HK-2 (cell line): Measurements from ENCODE around the gene OPRPN.

Experiments used
- DNase-seq: peaks from one replicate; pipeline ENCODE4 v3.0.0-alpha.2; 2018; ENCODE audit not compliant: unreplicated experiment

The OPRPN gene, protein sequence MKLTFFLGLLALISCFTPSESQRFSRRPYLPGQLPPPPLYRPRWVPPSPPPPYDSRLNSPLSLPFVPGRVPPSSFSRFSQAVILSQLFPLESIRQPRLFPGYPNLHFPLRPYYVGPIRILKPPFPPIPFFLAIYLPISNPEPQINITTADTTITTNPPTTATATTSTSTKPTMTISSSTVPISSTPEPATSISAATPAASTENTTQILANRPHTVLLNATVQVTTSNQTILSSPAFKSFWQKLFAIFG

DNA sequence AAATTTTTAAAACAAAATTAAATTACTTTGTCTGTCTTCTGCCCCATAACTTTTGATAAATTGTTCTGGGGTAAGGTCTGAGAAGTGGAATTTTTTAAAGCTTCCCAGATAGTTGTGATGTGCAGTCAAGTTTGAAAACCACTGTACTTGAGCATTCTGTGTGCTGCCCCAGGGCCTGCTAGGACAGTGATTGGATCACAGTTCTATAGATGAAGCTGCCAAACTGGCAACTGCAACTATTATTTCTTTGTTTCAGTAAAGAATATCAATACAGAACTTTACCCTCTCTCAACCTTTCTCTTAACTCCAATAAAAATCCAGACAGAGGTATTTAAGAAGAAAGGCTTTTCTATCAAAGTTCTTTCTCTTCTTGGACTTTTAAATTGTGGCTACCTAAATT, at the start of gene OPRPN:
TSS of gene OPRPN (plus strand) at position 361 of the 400 bp plus-strand sequence. CDS start 1,346 bp downstream, outside the sequence.
- DNase-seq: no peak

DNA sequence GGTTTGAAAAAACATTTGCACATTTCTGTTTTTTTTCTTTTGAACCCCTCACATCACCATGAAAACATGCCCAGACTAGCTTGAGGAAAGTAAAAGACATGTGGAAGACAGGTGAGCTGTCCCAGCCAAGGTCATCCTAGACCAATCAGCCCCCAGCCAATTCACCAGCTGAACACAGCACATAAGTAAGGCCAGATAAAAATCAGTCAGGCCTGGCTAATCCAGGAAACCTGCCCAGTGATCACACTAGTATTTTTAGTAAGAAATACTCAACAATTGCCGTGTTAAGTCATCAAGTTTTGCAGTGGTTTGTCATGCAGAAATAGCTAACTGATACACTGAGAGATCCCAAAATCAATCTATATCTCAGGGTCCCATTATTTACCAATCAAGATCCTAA, 41.6 kb upstream of the OPRPN start:
- no peak for DNase-seq

DNA sequence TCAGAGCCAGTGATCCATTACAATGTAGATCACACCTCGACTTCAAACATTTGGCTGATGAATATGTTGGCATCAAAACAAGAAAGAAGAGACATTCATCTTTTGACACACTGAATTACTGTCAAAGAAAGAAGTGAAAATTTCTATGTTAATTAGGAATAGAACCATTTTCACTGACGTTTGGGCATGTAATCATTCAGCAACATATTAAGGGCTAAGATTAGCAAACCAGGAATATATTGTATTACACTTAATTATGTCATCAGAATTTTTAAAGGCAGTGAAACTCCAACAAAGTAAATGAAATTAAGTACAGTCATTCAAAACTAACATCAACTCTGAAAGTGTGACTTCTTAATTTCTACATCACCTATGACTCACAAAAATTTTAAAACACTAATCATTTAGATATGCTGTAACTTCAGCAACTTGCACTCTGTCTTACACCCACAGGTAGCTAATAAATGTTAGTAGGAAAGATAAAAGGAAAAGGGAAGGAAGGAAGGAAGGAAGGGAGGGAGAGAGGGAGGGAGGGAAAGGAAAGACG, 38.6 kb upstream of the OPRPN start:
- no peak for DNase-seq

DNA sequence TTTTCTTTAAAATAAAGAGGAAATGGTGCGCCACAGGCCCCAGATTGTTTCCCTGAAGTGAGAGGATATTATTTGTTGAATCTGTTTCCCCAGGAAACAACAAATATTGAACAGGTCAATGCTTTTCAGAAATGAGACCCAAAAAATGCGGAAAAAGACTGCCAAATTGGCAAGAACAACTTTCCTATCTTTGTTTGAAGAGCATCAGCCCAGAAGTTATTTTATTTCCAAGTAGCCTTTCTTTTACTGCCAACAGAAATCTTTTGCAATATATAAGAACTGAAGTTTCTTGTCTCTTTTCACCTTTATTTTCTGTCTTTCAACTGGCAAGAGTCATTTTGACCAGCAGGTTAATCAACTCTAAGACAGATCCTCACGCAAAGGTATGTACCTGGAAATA, 37.3 kb upstream of the OPRPN start, which contains the start of gene SMR3A:
TSS of gene SMR3A (plus strand) at position 301 of the 400 bp plus-strand sequence. CDS start 1,356 bp downstream, outside the sequence.
- no peak for DNase-seq

DNA sequence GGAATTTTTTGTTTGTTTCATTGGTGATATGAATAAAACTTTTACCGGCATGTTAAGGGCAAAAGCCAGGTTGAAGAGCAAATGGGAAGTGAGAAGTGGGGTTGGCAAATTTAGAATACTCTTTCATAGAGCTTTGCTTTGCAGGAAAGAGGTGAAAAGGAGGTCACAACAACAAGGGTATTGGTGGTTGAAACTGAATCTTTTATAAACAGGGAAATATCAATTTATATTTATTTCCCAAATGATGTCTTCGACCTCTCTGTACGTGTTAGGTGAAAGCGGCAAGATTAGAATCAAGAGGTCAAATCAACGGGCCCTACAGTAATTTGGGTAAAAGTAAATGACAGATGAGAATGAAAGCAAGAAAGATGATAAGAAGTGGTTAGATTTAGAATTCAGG, 33.7 kb upstream of the OPRPN start:
- DNase-seq: no peak

DNA sequence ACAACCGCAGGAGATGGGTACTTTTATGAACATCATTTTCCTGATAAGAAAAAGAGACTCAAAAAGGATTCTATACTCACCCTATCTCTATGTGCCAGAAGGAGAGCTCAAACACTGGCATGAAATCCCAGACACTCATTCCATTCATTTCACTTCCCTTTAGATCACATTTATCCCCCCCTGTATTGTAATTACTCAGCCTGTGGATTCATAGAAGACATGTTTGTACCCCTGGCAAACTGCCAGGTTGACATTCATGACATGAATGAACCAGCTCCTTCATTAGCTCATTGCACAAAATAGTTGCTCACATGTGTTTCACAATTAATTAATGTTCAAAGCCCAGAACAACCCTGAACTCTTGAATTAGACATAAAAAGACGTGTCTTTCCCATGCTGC, 32.3 kb upstream of the OPRPN start:
- no peak for DNase-seq

DNA sequence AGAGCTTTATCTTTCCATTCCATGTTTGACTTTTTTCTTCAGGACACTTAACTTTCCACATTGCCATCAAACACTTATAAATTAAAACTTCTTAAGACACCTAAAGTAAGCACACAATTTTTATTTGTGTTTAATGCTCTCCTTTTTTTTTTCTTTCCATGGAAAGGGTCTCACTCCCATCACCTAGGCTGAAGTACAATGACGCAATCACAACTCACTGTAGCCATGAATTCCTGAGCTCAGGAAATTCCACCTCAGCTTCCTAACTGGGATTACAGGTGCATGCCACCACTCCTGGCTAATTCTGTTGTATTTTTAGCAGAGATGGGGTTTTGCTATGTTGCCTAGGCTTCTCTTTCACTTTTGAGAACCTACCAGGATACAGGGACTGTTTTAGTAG, 29.9 kb upstream of the OPRPN start:
- DNase-seq: no peak

DNA sequence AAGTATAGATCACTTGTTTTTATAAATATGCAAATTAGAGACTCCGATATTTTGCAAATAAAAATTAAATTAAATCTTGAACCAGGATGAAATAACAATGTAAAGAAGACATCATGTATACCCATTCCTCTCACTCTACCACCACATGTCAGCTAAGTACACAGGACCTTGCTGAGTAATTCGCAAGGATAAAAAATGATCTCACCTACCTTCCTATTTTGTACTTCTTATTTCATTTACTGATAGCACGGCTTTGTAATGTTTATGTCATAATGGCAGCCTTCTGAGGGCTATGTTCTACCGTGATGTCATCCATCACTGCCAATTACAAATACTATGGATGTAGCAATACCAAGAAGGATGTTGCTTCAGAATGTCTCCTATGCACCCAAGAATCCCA, 25.8 kb upstream of the OPRPN start:
- no peak for DNase-seq

DNA sequence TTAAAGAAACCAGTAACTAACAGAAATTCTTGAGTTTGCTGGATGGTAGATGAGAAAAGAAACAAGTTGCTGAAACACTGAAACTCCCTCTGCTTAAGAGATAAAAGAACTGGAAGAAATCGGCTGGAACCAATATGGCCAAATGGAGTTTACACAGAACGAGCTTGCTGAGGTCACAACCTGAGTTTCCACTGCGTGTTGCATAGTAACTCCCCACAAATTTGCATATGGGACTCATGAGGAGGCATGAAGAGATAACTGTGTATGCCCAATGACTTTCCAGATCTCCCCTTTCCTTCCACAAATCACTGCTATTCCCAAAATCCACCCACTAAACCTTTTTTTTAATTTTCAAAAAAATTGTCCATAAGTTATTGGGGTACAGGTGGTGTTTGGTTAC, 25.0 kb upstream of the OPRPN start:
- DNase-seq: no peak

DNA sequence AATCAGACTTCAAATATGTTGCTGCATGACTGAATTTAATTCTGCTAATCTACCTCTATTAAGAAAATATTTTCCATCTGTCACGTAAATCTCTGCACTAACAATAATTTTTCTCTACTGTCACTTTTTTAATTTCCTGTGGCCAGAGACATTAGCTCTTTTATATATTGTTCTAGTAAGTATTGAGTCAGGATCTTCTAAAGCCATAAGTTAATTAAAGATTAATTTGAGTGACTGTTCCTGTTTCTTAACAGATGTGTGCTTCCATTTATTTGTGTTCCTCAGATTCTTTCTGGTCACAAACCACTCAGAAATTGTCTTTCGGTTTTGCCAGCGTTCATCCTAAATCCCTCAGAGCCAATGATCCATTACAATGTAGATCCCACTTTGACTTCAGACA, 17.2 kb upstream of the OPRPN start:
- DNase-seq: no peak

DNA sequence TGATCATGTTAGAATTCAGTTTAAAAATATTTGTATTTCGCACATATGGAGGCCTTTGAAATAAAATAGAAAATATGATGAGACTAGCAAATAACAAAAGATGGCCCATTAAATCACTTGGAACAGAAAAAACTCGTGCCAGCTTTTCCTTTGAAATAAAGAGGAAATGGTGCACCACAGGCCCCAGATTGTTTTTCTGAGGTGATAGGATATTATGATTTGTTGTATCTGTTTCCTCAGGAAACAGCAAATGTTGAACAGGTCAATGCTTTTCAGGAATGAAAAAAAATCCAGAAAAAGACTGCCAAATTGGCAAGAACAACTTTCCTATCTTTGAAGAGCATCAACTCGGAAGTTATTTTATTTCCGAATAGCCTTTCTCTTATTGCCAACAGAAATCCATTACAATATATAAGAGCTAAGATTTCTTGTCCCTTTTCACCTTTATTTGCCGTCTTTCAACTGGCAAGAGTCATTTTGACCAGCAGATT, 15.0 kb upstream of the OPRPN start, which contains the start of gene SMR3B:
TSS of gene SMR3B (plus strand) at position 441 of the 491 bp plus-strand sequence. CDS start 1,380 bp downstream, outside the sequence.
- DNase-seq: no peak

DNA sequence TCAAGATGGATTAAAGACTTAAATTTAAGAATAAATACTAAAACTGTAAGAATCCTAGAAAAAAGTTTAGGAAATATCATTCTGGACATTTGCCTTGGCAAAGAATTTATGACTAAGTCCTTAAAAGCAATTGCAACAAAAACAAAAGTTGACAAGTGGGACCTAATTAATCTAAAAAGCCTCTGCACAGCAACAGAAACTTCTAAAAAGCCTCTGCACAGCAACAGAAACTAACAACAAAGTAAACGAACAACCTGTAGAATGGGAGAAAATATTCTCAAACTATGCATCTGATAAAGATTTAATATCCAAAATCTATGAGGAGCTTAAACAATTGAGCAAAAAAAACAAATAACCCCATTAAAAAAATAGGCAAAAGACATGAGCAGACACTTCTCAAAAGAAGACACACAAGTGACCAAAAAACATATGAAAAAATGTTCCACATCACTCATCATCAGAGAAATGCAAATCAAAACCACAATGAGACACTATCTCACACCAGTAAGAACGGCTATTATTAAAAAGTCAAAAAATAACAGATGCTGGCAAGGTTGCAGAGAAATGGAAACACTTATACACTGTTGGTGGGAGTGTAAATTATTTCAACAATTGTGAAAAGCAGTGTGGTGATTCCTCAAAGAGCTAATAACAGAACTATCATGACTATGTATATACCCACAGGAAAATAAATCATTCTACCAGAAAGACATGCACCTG, 5.5 kb upstream of the OPRPN start:
- no peak for DNase-seq

DNA sequence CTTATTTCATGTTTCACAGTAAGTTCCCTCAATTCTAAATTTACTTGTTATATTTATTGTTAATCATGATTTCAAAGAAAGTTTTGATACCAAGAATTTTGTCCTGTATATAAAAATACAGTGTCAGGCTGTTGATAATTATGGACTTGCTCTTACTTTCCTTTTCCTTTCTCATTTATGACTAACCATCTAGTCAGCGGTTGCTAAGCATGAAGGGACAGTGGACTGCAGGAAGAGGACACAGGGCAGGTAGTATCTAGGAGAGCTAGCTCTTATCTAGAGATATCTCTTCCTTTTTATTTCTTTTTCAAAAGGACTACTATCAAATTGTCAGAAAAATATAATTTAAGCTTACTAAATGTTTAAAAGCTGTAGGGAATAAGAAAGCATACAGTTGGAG, 1.6 kb downstream of the OPRPN start:
- no peak for DNase-seq

DNA sequence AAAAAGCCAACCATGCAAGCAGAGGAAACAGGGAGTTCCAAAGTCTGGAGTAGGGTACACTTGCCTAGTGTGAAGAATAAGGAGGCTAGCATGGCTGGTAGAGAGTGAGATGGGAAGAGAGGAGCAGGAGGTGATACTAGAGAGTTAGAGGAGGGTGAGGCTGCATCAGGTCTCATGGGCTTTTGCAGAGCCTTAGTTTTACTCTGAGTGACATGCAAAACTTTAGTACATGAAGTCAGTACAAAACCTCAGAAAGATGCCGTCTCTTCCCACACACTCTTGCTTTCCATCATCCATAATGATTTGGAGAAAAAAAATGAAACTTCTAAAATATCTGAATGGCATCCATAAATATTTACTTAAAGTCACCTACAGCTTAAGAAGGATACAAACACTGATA, 5.0 kb downstream of the OPRPN start:
- DNase-seq: no peak

DNA sequence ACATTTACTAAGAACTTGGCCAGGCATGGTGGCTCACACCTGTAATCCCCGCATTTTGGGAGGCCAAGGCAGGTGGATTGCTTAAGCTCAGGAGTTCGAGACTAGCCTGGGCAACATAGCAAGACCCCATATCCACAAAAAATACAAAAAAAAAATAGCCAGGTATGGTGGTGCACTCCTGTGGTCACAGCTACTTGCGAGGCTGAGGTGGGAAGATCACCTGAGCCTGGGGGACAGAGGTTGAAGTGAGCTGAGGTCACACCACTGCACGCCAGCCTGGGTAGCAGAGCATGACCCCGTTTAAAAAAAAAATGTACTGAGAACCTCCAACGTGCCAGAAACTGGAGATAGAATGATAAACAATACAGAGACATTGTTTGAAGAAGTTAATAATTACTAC, 8.0 kb downstream of the OPRPN start:
- DNase-seq: no peak

DNA sequence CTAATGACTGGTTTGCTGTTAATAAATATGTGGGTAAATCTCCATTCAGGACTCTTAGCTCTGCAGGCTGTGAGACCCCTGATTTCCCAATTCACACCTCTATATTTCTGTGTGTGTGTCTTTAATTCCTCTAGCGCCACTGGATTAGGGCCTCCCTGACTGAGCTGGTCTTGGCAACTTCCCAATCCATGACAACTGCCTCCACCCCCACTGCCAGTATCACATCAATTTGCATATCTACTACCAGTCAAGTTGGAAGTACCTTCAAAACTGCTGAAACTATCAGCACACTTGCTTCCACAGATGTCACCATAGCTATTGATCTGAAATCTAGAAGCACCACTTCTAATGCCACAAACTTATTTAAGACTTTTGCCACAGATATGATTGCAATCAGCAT, 27.6 kb downstream of the OPRPN start:
- DNase-seq: no peak

DNA sequence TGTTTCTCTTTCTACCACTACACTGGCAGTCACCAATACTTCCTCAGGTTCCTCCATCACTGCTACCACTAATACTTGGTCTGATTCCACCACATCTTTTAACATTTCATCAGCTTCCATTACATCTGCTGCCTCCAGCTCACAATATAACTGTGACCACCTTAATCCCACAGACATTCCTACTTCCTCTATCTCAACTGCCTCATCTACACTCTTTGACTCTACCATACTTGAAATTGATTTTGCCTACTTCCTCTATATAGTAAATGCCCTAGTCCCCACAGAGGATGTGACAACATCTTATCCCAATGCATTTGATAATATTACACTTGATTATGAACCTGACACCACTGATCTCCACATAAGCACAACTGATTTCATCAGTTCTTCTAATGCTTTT, 29.0 kb downstream of the OPRPN start:
- no peak for DNase-seq

DNA sequence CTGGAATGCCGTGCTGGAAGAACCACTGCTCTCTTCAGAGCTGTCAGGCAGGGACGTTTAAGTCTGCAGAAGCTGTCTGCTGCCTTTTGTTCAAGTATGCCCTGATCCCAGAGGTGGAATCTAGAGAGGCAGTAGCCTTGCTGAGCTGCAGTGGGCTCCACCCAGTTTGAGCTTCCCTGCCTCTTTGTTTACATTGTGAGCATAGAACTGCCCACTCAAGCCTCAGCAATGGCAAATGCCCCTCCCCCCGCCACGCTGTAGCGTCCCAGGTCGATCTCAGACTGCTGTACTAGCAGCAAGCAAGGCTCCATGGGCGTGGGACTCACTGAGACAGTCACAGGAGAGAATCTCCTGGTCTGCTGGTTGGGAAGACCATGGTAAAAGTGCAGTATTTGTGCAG, 39.5 kb downstream of the OPRPN start:
- DNase-seq: no peak

DNA sequence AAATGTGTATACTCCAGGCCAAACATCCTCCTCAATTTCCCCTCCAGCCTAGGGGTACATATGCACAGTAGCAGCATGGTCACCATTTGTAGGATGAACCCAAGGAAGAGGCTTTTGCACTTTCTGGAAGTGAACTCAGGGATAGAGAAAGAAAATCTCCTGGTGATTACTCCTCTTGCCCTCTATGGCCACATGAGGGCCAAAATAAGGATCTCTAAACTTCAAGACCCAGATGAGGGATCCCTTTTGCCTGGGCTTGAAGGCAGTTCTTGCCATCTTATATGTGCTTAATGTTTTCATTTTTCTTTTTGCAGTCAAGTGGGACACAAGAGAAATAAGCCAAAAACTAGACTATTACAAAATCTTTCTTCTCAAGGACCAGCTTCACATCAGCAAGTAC, 44.7 kb downstream of the OPRPN start:
- DNase-seq: no peak

DNA sequence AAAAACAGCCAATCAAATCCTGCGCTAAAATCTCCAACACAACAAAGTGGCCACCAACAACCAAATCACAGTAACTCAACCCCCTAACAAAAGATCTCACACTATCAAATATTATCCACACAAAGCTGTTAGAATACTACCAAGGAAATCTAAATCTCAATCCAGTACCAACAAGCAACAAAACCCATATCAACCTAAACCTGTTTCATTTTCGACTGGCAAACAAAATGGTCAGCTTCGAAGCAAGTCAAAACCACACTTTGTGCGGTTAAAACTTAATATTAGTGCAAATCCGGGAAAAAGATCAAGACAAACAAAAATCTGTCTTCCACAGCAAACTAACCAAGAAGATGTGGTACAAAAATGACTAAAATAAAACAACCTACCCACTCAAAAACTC, 45.6 kb downstream of the OPRPN start:
- no peak for DNase-seq

DNA sequence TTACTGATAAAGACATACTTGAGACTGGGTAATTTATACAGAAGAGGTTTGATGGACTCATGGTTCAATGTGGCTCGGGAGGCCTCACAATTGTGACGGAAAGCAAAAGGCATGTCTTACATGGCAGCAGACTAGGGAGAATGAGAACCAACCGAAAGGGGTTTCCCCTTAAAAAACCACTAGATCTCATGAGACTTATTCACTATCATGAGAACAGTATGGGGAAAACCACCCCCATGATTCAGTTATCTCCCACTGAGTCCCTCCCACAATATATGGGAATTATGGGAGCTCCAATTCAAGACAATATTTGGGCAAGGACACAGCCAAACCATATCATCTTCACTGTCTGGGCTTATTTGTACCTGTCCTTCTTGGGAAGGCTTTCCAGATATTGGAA, 51.5 kb downstream of the OPRPN start:
- DNase-seq: no peak

DNA sequence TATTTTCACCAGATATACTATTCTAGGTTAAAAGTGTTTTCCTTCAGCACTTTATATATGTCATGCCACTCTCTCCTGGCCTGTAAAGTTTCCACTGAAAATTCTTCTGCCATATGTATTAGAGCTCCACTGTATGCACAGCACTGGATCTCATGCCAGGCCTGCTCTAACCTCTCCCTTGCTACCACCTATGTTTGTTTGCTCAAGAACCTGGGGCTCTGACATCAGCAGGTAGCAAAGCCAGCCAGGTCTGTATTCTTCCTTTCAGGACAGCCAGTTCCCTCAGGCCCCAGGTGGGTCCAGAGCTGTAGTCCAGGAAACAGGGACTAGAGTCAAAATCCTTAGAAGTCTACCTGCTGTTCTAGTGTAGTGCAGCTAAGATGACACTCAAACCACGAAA, 55.2 kb downstream of the OPRPN start:
- no peak for DNase-seq
